Mesendoderm (in vitro differentiated cells): Measurements from ENCODE around the gene EDEM1.
"Not testable (repeated sequence)": the region's sequence is repeated elsewhere in the genome, so short reads cannot be mapped to it uniquely, and the experiment has no call there.

Source experiments
- DNase-seq: peaks from one replicate; pipeline ENCODE4 v3.0.0; 2013
- H2AK5ac ChIP-seq: 2 replicates; pipeline ENCODE4 v1.6.1; 2013; ENCODE audit warnings: low read length, inconsistent platforms
- H2BK120ac ChIP-seq: 2 replicates; pipeline ENCODE4 v1.6.1; 2013; ENCODE audit warnings: low read depth, mild to moderate bottlenecking, low read length, moderate library complexity, mixed read lengths
- H2BK15ac ChIP-seq: replicated peaks from 2 replicates; pipeline ENCODE4 v1.6.1; 2013; ENCODE audit warnings: low read depth, mild to moderate bottlenecking, moderate library complexity
- H2BK5ac ChIP-seq: 2 replicates; pipeline ENCODE4 v1.6.1; 2013; ENCODE audit warnings: low read length, inconsistent platforms
- H3K18ac ChIP-seq: 2 replicates; pipeline ENCODE4 v1.6.1; 2013; ENCODE audit warnings: mild to moderate bottlenecking, low read length, mixed read lengths
- H3K23ac ChIP-seq: one replicate; pipeline ENCODE4 v1.6.1; 2013; ENCODE audit warnings: low read length
- H3K27ac ChIP-seq: 2 replicates; pipeline ENCODE4 v1.5.1; 2013; ENCODE audit warnings: low read depth, mild to moderate bottlenecking, inconsistent platforms, low read length, moderate library complexity
- H3K27me3 ChIP-seq: 2 replicates; pipeline ENCODE4 v1.6.1; 2013; ENCODE audit warnings: low read length, control low read depth, mild to moderate bottlenecking, inconsistent platforms; ENCODE audit not compliant: insufficient read depth, poor library complexity
- H3K36me3 ChIP-seq: 2 replicates; pipeline ENCODE4 v1.6.1; 2013; ENCODE audit warnings: low read length, inconsistent platforms; ENCODE audit not compliant: control insufficient read depth, insufficient read depth
- H3K4ac ChIP-seq: one replicate; pipeline ENCODE4 v1.6.1; 2013; ENCODE audit warnings: low read depth, mild to moderate bottlenecking, low read length, moderate library complexity
- H3K4me1 ChIP-seq: 2 replicates; pipeline ENCODE4 v1.6.1; 2013; ENCODE audit warnings: low read depth, low read length, inconsistent platforms; ENCODE audit not compliant: control insufficient read depth
- H3K4me2 ChIP-seq: 2 replicates; pipeline ENCODE4 v1.6.1; 2013; ENCODE audit warnings: low read length
- H3K4me3 ChIP-seq: 2 replicates; pipeline ENCODE4 v1.5.1; 2013; ENCODE audit warnings: mild to moderate bottlenecking, low read length
- H3K56ac ChIP-seq: one replicate; pipeline ENCODE4 v1.6.1; 2013; ENCODE audit warnings: low read length
- H3K79me1 ChIP-seq: 2 replicates; pipeline ENCODE4 v1.6.1; 2013; ENCODE audit warnings: low read length, inconsistent platforms
- H3K79me2 ChIP-seq: 2 replicates; pipeline ENCODE4 v1.6.1; 2013; ENCODE audit warnings: mild to moderate bottlenecking, low read length; ENCODE audit not compliant: control insufficient read depth, insufficient read depth
- H3K9ac ChIP-seq: 2 replicates; pipeline ENCODE4 v1.6.1; 2013; ENCODE audit warnings: low read length, inconsistent platforms
- H4K5ac ChIP-seq: one replicate; pipeline ENCODE4 v1.6.1; 2013; ENCODE audit warnings: low read length
- H4K8ac ChIP-seq: one replicate; pipeline ENCODE4 v1.6.1; 2013; ENCODE audit warnings: low read depth, mild to moderate bottlenecking, control low read depth, low read length, moderate library complexity
- whole genome bisulfite sequencing: extraction: QIAGEN DNeasy Blood & Tissue Kit; methylation state at CpG from one replicate; pipeline ENCODE4 v1.1.7; 2013; ENCODE audit warnings: low lambda C conversion rate, missing lambda C conversion rate; ENCODE audit not compliant: insufficient coverage; ENCODE audit errors: extremely low coverage; 5-methylcytosine and 5-hydroxymethylcytosine counted together

The EDEM1 gene

DNA sequence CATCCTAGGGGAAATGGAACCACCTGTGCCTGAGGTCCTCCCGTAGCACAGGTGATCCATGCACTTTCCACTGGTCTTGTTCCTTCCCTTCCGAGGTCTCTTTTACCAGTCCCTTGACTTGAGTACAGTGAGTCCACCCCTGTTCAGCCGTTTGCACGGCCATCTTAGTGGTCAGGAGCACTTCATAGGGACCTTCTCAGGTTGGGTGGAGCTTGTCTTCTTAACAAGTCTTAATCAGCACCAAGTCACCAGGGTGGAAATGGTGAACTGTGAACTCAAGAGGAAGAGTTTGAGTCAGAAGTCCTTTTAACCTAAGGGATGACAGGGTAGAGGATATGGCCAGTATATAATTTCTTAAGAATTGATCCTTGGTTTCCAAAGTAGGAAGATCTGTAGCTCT lies 44.0 kb upstream of the EDEM1 start:
- H2BK15ac ChIP-seq, result no peak overlapping the region
- H3K27ac ChIP-seq, result no peak overlapping the region
- no peak overlapping the region for H3K4me2 ChIP-seq
- no peak overlapping the region for H3K9ac ChIP-seq
- WGBS, result no CpG with 5 or more reads among the region's 4 CpGs
- no peak overlapping the region for H2BK5ac ChIP-seq
- no peaks in the 10 kb centered on the region for H3K4me1 ChIP-seq
- H3K18ac ChIP-seq, result no peak overlapping the region
- no peak overlapping the region for H4K5ac ChIP-seq
- H3K4ac ChIP-seq, result no peak overlapping the region
- peaks cover 53% of the 10 kb centered on the region for H3K79me2 ChIP-seq
- no peaks in the 10 kb centered on the region for H3K36me3 ChIP-seq
- H3K56ac ChIP-seq, result no peak overlapping the region
- H3K4me3 ChIP-seq, result no peak overlapping the region
- H3K23ac ChIP-seq, result no peak overlapping the region
- no peaks in the 10 kb centered on the region for H3K27me3 ChIP-seq
- no peak for DNase-seq
- no peak overlapping the region for H4K8ac ChIP-seq
- H2AK5ac ChIP-seq, result no peak overlapping the region
- peaks cover 32% of the 10 kb centered on the region for H3K79me1 ChIP-seq
- H2BK120ac ChIP-seq, result no peak overlapping the region

DNA sequence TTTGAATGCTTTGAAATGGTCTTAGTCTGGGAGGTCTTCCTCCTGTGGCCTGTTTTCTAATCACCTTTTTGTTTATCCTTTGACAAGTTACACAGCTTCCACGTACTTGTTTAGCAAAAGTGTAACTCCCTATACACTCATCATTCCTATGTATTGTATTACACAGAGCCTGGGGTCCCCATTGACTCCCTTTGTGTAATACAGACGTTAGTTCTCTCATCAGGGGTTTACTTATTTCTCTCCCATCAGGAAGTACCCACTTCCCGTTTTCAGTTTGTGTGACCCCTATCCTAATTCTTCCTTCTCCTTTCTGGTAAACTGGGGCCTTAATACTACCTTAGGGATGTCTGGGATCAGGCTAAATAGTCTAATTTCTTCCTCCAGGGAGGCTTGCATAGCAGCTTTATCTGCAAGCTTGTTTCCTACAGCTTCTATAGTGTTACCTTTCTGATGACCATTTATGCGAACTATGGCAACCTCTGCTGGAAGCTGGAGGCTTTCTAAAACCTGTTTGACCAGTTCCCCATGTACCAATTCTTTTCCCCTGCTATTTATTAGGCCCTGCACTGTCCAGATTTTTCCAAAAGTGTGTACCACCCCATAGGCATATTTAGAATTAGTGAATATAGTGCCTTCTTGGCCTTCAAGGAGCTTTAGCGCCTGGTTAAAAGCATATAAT lies 43.1 kb upstream of the EDEM1 start:
- Histone ChIP-seq H3K4me3 (no peak overlapping the region), H3K56ac (no peak overlapping the region), H4K5ac (no peak overlapping the region), H3K36me3 (no peaks in the 10 kb centered on the region), H3K4me1 (no peaks in the 10 kb centered on the region), H3K23ac (no peak overlapping the region), H4K8ac (no peak overlapping the region), H3K27ac (no peak overlapping the region), H3K27me3 (no peaks in the 10 kb centered on the region), H2BK5ac (no peak overlapping the region), H2BK15ac (no peak overlapping the region), H3K4me2 (no peak overlapping the region), H3K79me2 (peaks cover 52% of the 10 kb centered on the region), H3K18ac (no peak overlapping the region), H3K4ac (no peak overlapping the region), H2AK5ac (no peak overlapping the region), H2BK120ac (no peak overlapping the region), H3K9ac (no peak overlapping the region), H3K79me1 (peaks cover 31% of the 10 kb centered on the region)
- no CpG with 5 or more reads among the region's 5 CpGs for WGBS
- no peak for DNase-seq

DNA sequence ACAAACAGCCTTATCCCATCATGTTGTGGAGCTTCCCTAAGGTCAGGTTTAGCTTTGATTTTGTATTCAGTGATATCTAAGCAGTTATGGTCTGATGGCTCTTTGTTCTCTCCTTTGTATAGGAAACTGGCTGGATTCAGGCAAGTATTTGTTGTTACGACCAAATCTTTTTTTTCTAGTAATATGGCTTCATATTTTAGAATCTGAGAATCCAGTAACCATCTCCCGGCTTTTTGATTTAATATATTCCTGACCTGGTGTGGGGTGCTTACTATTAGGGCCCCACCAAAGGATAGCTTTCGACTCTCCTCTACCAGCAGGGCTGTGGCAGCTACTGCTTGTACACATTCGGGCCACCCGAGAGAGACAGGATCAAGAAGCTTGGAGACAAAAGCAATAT lies 42.4 kb upstream of the EDEM1 start:
- Histone ChIP-seq H3K4me1 (no peaks in the 10 kb centered on the region), H3K4ac (no peak overlapping the region), H4K8ac (no peak overlapping the region), H3K79me1 (peaks cover 29% of the 10 kb centered on the region), H4K5ac (no peak overlapping the region), H3K79me2 (peaks cover 52% of the 10 kb centered on the region), H3K9ac (no peak overlapping the region), H3K23ac (no peak overlapping the region), H3K56ac (no peak overlapping the region), H3K4me3 (no peak overlapping the region), H3K27ac (no peak overlapping the region), H2BK5ac (no peak overlapping the region), H3K27me3 (no peaks in the 10 kb centered on the region), H2BK15ac (no peak overlapping the region), H3K18ac (no peak overlapping the region), H3K4me2 (no peak overlapping the region), H2BK120ac (no peak overlapping the region), H3K36me3 (no peaks in the 10 kb centered on the region), H2AK5ac (no peak overlapping the region)
- DNase-seq, result no peak
- no CpG with 5 or more reads among the region's 5 CpGs for WGBS

DNA sequence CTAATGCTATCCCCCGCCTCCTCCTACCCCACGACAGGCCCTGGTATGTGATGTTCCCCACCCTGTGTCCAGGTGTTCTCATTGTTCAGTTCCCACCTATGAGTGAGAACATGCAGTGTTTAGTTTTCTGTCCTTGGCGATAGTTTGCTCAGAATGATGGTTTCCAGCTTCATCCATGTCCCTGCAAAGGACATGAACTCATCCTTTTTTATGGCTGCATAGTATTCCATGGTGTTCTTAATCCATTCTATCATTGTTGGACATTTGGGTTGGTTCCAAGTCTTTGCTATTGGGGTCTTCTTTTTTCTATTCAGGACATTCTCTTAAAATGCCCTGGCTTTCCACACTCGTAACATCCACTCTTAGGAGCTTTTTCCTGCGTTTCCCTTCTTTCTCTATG lies 40.4 kb upstream of the EDEM1 start:
- not testable (repeated sequence) for H3K4ac ChIP-seq, H3K36me3 ChIP-seq, H3K4me2 ChIP-seq, H3K27ac ChIP-seq, H2BK15ac ChIP-seq, H4K8ac ChIP-seq, H3K9ac ChIP-seq, H2BK120ac ChIP-seq, DNase-seq, H2AK5ac ChIP-seq, H3K27me3 ChIP-seq, H3K23ac ChIP-seq, H3K4me1 ChIP-seq, H4K5ac ChIP-seq, H3K56ac ChIP-seq, H3K18ac ChIP-seq, H2BK5ac ChIP-seq, H3K4me3 ChIP-seq
- Histone ChIP-seq H3K79me2 (peaks cover 44% of the 10 kb centered on the region), H3K79me1 (peaks cover 24% of the 10 kb centered on the region)
- WGBS, result no CpG with 5 or more reads among the region's 5 CpGs

DNA sequence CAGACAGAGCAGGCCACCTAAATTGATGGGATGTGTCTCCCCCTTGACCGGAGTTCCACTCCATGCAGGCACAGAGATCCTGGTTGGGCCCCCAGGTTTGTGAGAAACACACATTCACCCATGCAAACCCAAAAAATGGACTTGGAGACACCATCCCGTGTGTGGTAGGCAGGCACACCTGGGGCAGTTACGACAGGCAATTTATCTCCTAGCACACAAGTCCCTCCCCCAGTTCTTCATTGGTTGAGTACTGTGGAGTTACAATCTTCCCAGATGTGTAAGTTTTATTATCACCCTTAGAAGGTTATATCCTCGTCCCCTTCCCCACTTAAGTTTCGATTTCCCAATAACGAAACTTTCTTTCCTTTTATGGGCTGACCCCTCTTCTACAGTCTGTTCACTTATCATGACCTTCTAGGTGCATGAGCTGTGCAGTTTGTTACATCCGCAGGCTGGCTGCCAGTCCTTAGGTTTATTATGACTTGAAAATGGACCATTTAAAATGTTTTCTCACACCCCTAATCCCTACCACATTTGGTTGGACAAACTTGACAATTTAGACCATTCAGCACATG lies 38.1 kb upstream of the EDEM1 start:
- Histone ChIP-seq H4K5ac (no peak overlapping the region), H2AK5ac (no peak overlapping the region), H3K4me1 (no peaks in the 10 kb centered on the region), H3K9ac (no peak overlapping the region), H3K27ac (no peak overlapping the region), H3K36me3 (no peaks in the 10 kb centered on the region), H3K18ac (no peak overlapping the region), H3K27me3 (no peaks in the 10 kb centered on the region), H3K79me1 (peaks cover 21% of the 10 kb centered on the region), H3K56ac (no peak overlapping the region), H4K8ac (no peak overlapping the region), H2BK5ac (no peak overlapping the region), H3K4me3 (no peak overlapping the region), H2BK120ac (no peak overlapping the region), H2BK15ac (no peak overlapping the region), H3K79me2 (peaks cover 43% of the 10 kb centered on the region), H3K23ac (no peak overlapping the region), H3K4me2 (no peak overlapping the region), H3K4ac (no peak overlapping the region)
- no CpG with 5 or more reads among the region's 7 CpGs for WGBS
- DNase-seq, result no peak

DNA sequence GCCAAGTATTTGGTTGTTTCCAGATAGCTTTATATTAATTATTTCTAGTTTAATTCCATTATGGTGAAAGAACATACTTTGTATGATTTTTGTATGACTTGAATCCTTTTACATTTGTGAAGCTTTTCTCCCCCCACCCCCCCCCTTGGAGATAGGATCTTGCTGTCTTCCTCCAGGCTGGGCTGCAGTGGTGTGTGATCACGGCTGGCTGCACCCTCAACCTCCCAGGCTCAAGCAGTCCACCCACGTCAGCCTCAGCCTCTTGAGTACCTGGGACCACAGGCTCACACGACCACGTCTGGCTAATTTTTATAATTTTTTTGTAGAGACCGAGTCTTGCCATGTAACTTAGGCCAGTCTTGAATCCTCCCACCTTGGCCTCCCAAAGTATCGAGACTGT lies 35.9 kb upstream of the EDEM1 start:
- no peak overlapping the region for H4K8ac ChIP-seq
- H3K27ac ChIP-seq, result no peak overlapping the region
- H3K9ac ChIP-seq, result no peak overlapping the region
- no peak overlapping the region for H3K4ac ChIP-seq
- H3K27me3 ChIP-seq, result no peaks in the 10 kb centered on the region
- H4K5ac ChIP-seq, result no peak overlapping the region
- H3K79me1 ChIP-seq, result peaks cover 17% of the 10 kb centered on the region
- H3K36me3 ChIP-seq, result no peaks in the 10 kb centered on the region
- no peak overlapping the region for H2BK120ac ChIP-seq
- H3K4me2 ChIP-seq, result no peak overlapping the region
- H3K4me1 ChIP-seq, result no peaks in the 10 kb centered on the region
- no CpG with 5 or more reads among the region's 6 CpGs for WGBS
- no peak for DNase-seq
- no peak overlapping the region for H3K56ac ChIP-seq
- H2BK15ac ChIP-seq, result no peak overlapping the region
- no peak overlapping the region for H3K4me3 ChIP-seq
- no peak overlapping the region for H2AK5ac ChIP-seq
- no peak overlapping the region for H2BK5ac ChIP-seq
- no peak overlapping the region for H3K23ac ChIP-seq
- no peak overlapping the region for H3K18ac ChIP-seq
- peaks cover 45% of the 10 kb centered on the region for H3K79me2 ChIP-seq
